Measurements from ENCODE around the gene APOBEC3H. TPM values are rescaled to one million over a fixed set of nuclear protein-coding genes. Genes with fewer than 3 reads are reported as not detected.
"Not testable (repeated sequence)": the region's sequence is repeated elsewhere in the genome, so short reads cannot be mapped to it uniquely, and the experiment has no call there.

APOBEC3H gene
- 0.22 TPM in 1 of 2 replicates, not detected in the other for total RNA-seq

- DNase-seq (ENCODE audit: low read depth in 2 of 2): no peak
These were observed at the start of gene APOBEC3H for GRCh38 chr22:39097098-39098020. APOBEC3H (plus strand) TSS chr22:39097244; CDS start chr22:39100279, 3,035 bp downstream.

GRCh38 chr22:39049486-39049885 is 47.6 kb upstream of the APOBEC3H start:
- DNase-seq (ENCODE audit: low read depth in 2 of 2): not testable (repeated sequence)

DNA sequence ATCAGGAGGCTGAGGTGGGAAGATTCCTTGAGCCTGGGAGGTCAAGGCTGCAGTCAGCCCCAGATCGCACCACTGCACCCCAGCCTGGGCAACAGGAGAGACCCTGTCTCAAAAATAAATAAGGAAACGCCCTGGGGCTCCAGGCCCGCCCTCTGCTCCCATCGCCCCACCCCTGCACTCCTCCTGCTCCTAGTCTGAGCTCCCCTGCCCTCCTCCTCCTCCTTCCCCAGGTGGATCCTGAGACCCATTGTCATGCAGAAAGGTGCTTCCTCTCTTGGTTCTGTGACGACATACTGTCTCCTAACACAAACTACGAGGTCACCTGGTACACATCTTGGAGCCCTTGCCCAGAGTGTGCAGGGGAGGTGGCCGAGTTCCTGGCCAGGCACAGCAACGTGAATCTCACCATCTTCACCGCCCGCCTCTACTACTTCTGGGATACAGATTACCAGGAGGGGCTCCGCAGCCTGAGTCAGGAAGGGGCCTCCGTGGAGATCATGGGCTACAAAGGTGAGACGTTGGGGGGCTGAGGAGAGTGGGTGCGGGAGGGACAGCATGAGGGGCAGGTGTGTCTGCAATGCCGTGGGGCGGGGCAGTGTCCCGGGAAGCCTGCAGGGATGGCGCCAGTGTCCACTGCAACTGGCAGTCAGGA is 45.1 kb upstream of the APOBEC3H start:
- DNase-seq (ENCODE audit: low read depth in 2 of 2): not testable (repeated sequence)

DNA sequence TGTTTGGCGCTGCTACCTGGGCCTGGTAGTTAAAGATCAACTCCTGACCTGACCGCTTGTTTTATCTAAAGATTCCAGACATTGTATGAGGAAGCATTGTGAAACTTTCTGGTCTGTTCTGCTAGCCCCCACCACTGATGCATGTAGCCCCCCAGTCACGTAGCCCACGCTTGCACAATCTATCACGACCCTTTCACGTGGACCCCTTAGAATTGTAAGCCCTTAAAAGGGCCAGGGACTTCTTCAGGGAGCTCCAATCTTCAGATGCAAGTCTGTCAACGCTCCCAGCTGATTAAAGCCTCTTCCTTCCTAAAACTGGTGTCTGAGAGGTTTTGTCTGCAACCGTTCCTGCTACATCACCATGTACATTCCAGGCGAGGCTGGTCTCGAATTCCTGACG is 41.4 kb upstream of the APOBEC3H start:
- DNase-seq (ENCODE audit: low read depth in 2 of 2): no peak

- DNase-seq (ENCODE audit: low read depth in 2 of 2): not testable (repeated sequence)
These were observed 35.8 kb upstream of the APOBEC3H start for GRCh38 chr22:39061290-39061689.

DNA sequence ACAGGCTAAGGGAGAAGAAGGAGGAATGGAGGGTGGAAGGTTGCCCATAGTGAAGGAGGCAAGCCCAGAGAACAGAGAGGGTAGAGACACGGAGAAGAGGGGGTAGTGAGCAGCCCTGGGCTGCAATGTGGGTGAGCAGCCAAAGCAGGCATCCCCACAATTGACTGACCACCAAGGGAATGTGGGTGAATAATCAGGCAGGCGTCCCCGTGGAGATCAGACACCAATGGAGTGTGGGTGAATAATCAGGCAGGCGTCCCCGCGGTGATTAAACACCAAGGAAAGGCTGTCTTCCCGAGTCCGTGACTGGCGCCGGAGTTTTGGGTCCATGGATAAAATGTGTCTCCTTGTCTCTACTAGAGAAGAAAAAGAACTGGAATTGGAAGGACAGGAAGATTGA is 35.1 kb upstream of the APOBEC3H start:
- DNase-seq (ENCODE audit: low read depth in 2 of 2): not testable (repeated sequence)

GRCh38 chr22:39063904-39064303 is 33.1 kb upstream of the APOBEC3H start:
- not testable (repeated sequence) for DNase-seq (ENCODE audit: low read depth in 2 of 2)

GRCh38 chr22:39066442-39067276 is 30.4 kb upstream of the APOBEC3H start:
- not testable (repeated sequence) for DNase-seq (ENCODE audit: low read depth in 2 of 2)

DNA sequence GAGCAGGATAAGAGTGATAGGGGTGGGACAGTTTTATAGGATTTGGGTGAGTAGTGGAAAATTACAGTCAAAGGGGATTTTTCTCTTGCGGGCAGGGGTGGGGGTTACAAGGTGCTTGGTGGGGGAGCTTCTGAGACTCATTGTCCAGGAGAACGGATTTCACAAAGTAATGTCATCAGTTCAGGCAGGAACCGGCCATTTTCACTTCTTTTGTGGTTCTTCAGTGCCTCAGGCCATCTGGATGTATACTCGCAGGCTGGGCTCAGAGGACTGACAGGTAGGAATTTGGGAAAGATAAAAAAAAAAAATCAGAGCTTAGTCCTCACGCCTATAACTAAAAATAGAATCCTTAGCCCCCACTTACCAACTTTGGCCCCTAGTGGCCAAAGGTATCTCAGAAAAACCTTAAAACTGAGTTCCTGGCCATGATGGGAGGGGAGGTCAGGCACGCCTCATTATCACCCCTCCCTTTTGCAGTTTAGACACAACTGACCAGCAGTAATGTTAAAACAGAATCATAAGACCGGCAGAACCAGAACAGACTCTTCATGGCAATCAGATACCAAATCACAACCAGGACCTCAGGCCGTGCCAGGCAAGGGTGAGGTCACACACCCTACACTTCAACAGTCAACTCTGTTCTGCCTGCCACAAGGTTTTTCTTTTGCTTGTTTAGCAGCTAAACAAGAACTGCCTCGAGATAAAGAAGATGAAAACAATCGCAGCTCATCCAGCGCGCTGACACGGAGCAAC is 28.8 kb upstream of the APOBEC3H start:
- DNase-seq (ENCODE audit: low read depth in 2 of 2): no peak

GRCh38 chr22:39070186-39070585 is 26.9 kb upstream of the APOBEC3H start:
- no peak for DNase-seq (ENCODE audit: low read depth in 2 of 2)

- DNase-seq (ENCODE audit: low read depth in 2 of 2): not testable (repeated sequence)
These were observed 24.5 kb upstream of the APOBEC3H start for GRCh38 chr22:39072581-39072981.

DNA sequence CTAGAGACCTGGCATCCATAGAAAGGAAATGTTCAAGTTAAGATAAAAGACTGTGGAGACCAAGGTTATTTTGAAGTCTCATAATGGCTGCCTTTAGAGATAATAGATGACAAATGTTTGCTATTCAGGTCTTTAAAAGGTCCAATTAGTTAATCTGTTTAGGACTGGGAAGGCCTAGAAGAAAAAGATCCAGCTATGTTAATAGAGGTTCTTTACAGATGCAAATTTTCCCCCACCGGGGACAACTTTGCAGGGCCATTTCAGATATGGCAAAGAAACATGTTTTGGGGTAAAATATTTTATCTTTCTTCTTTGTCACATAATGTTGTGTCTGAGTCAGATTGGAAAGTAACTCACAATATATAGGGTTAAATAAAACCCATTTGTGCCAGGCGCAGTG is 23.1 kb upstream of the APOBEC3H start:
- DNase-seq (ENCODE audit: low read depth in 2 of 2): no peak

GRCh38 chr22:39076155-39077025 is 20.7 kb upstream of the APOBEC3H start:
- not testable (repeated sequence) for DNase-seq (ENCODE audit: low read depth in 2 of 2)

- peak; percentile 15 to 37 for DNase-seq (ENCODE audit: low read depth in 2 of 2)
These were observed 19.8 kb upstream of the APOBEC3H start, which contains the start of gene APOBEC3G for GRCh38 chr22:39077026-39077840. APOBEC3G (plus strand) TSS chr22:39077275; CDS start chr22:39077362, 87 bp downstream.

GRCh38 chr22:39077912-39078311 is 19.1 kb upstream of the APOBEC3H start:
- DNase-seq (ENCODE audit: low read depth in 2 of 2): not testable (repeated sequence)

- DNase-seq (ENCODE audit: low read depth in 2 of 2): no peak
These were observed 18.7 kb upstream of the APOBEC3H start for GRCh38 chr22:39078329-39078728.

- not testable (repeated sequence) for DNase-seq (ENCODE audit: low read depth in 2 of 2)
These were observed 17.9 kb upstream of the APOBEC3H start for GRCh38 chr22:39079054-39079637.

- no peak for DNase-seq (ENCODE audit: low read depth in 2 of 2)
These were observed 16.8 kb upstream of the APOBEC3H start for GRCh38 chr22:39080052-39080762.
